GM13977 (cell line): ENCODE results near the gene ZNF593OS.

ENCODE experiments used
- DNase-seq: peaks from one replicate; pipeline ENCODE4 v3.0.0; 2012; ENCODE audit warnings: low spot score
- in situ Hi-C: fragments of 300-500 bp; cut with MboI; formaldehyde crosslinking; loops from one replicate; pipeline ENCODE4 v1.12.0; 2022; ENCODE audit warnings: low sequenced_read_pairs, low pct_unique_long_range_greater_than_20kb, mixed read lengths, inconsistent platforms; ENCODE audit not compliant: unreplicated experiment
- TF ChIP-seq, protein P1 (sequence below): IDR thresholded peaks from 2 replicates; pipeline ENCODE4 v1.5.1; 2012; ENCODE audit warnings: mild to moderate bottlenecking, control low read depth; ENCODE audit not compliant: insufficient read depth; ENCODE audit errors: extremely low read depth, missing control alignments

The ZNF593OS gene

DNA sequence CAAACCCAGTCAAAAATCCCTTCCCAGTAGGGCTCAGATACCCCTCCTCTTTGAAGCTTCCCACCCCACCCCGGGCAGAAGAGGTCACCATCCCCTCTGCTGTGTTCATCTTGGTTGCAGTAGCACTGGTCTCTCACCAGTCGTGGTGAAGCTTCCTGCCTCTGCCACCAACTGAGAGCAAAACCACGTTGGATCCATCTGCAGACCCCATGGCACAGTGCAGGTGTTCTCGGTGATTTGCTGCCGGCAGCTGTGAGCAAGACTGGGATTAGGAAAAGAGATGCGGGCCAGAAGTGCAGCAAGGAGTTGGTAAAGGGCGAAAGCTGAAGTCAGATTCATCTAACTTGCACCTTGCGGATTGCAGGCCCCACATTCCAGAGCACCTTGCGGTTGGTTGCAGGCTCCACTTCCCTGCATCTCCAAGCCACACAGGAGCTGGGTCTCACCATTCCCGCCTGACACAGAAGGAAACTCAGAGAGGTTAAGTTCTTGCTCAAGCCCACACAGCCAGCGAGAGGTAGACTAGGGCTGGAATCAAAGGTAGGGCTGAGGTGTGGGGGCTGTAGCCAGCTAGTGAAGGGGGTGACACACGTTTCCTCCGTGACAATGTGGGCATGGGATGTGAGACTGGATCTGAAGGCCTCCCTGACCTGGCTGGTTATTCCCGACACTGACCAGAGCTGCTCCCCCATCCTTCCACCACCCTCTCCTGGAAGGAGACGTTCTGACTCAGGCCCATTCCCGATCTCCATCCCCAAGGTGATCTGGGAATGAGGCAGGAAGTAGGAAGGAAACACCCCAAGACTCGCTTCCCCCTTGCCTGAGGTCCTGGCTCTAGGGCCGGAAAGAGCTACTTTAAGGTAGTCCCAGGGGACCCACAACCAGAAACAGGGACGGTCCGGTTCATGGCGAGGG is 16.0 kb downstream of the ZNF593OS start:
- DNase-seq, result no peak
- in situ Hi-C loops, result no loop called here
- TF ChIP-seq, protein P1, sequence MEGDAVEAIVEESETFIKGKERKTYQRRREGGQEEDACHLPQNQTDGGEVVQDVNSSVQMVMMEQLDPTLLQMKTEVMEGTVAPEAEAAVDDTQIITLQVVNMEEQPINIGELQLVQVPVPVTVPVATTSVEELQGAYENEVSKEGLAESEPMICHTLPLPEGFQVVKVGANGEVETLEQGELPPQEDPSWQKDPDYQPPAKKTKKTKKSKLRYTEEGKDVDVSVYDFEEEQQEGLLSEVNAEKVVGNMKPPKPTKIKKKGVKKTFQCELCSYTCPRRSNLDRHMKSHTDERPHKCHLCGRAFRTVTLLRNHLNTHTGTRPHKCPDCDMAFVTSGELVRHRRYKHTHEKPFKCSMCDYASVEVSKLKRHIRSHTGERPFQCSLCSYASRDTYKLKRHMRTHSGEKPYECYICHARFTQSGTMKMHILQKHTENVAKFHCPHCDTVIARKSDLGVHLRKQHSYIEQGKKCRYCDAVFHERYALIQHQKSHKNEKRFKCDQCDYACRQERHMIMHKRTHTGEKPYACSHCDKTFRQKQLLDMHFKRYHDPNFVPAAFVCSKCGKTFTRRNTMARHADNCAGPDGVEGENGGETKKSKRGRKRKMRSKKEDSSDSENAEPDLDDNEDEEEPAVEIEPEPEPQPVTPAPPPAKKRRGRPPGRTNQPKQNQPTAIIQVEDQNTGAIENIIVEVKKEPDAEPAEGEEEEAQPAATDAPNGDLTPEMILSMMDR, result no peak

DNA sequence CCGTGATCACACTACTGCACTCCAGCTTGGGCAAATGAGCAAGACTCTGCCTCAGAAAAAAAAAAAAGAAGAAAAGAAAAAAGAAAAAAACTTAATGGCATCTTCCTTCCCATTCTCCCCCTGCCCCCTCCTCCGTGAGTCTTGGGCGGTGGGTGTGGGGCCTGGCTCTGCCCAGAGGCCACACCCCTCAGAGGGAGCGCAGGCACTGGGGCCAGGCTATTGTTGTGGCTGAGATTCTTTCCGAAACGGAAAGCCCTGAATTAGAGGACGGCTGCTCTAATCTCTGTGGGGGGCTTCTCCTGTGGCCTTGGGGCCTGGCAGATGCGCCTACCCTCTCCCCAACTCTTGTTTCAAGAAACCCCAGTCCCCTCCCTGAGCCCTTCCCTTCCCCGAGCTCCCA is 16.9 kb downstream of the ZNF593OS start:
- DNase-seq, result no peak
- TF ChIP-seq, protein P1, result no peak
- in situ Hi-C loops, result no loop called here

DNA sequence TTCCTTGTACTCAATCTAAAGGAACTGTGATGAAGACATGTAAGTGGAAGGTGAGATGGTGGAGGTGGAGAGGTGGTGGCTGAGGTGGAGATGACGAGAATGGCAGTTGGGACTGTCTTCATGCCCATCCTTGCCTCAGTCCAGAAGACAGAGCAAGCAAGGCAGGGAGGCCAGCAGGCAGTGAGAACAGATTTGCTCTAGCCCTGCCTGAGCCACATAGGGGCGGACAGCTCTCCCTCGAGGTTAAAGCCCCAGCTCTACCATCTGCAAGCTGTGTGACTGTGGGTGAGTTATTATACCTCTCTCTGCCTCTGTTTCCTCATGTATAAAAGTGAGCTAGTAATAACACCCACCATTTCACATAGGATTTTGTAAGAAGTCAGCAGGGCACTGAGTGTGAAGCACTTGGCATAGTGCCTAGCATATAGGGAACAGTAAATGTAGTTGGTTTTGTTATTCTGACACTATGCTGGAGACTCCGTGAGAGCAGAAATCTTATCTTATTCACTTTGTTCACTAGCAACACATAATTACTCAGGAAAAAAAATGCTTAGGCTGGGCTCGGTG is 17.6 kb downstream of the ZNF593OS start:
- no peak for DNase-seq
- in situ Hi-C loops, result no loop called here
- TF ChIP-seq, protein P1, result no peak

DNA sequence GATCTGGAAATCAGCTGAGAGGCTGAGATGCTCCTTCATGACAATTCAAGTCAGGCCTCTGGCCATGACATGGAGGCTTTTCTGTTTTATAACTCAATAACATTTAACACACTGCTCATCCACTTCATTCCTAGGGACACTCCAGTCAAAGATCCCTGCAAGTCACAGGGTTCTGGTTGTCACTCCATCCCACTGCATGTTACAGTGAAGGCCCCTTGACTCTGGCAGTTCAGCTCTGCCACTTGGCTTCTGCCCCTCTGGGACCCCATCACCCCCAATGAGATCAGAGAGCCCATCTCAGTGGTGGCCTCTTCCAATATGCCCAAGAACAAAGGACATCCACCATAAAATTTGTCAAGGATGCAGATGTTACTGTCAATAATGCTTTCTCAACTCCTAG is 22.7 kb downstream of the ZNF593OS start:
- no peak for DNase-seq
- in situ Hi-C loops, result loop anchor here (5.0 kb wide), 1 partner anchor 42 kb away; no protein-coding TSS in a partner anchor
- TF ChIP-seq, protein P1, result no peak

DNA sequence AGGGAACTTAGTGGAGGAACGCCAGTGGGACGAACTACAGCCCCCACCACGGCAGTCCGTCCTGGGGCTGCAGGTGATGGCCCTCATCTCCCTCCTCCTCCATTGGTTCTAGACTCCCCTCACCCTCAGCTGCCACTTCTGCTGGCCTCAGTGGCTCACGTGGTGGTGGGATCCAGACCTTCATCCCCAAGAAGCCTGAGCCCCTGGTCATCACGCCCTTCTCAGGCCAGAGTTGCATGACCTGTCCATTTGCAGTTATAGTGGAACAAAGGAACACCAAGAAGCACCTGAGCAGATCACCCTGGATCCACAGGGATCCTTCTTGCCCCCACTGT is 25.7 kb downstream of the ZNF593OS start:
- TF ChIP-seq, protein P1, result no peak
- DNase-seq, result no peak
- in situ Hi-C loops, result loop anchor here (5.0 kb wide), 1 partner anchor 39 kb away; no protein-coding TSS in a partner anchor

DNA sequence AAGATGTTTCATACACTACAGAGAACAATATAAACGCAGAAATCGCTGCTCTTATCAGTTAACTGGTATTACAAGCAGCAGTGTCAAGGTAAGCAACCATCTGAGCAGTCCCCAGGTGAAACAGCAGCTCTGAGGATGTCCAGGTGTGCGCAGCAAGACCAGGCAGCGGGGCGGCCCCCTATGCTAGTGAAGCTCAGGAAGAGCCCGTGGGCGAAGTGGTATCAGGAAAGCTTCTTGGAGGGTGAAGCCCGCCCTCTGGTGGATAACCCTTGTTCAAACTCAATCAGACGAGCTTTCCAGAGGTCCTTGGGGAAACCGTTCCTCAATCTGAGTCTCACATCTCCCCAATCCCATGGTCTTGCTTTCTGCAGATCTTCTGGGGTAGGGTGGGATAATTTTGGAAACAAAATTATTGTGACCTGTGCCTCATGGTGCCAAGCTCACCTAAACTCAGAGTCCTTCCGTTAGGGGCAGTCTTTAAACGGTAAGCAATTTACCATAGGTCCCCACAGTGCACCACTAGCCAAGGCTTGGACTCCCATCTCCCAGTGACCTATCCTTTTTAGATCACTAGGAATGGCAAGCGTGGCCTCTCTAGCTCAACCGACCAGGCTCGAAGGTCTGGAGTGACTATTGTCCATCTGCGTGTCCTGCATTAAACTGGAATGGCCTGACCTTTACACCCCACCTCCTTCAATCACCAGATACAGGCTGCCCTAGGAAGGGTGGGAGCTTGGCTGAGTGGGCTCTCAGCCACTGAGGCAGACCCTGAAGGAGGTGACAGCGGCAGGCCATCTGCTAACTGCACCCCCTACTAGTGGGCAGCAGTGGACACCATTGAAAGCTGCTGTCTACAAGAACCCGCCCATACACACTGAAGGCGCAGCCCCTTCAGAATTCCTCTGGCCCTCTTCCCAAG is 26.3 kb downstream of the ZNF593OS start:
- peak; percentile 67 for DNase-seq
- TF ChIP-seq, protein P1, result peak; percentile 69
- in situ Hi-C loops, result loop anchor here (5.0 kb wide), 1 partner anchor 38 kb away; no protein-coding TSS in a partner anchor
